Measurements from ENCODE around the gene KMT2D.
A peak's percentile ranks its signal among the peaks of the same experiment; 100 is the strongest.

KMT2D gene, protein sequence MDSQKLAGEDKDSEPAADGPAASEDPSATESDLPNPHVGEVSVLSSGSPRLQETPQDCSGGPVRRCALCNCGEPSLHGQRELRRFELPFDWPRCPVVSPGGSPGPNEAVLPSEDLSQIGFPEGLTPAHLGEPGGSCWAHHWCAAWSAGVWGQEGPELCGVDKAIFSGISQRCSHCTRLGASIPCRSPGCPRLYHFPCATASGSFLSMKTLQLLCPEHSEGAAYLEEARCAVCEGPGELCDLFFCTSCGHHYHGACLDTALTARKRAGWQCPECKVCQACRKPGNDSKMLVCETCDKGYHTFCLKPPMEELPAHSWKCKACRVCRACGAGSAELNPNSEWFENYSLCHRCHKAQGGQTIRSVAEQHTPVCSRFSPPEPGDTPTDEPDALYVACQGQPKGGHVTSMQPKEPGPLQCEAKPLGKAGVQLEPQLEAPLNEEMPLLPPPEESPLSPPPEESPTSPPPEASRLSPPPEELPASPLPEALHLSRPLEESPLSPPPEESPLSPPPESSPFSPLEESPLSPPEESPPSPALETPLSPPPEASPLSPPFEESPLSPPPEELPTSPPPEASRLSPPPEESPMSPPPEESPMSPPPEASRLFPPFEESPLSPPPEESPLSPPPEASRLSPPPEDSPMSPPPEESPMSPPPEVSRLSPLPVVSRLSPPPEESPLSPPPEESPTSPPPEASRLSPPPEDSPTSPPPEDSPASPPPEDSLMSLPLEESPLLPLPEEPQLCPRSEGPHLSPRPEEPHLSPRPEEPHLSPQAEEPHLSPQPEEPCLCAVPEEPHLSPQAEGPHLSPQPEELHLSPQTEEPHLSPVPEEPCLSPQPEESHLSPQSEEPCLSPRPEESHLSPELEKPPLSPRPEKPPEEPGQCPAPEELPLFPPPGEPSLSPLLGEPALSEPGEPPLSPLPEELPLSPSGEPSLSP (N-terminal part only)

DNA sequence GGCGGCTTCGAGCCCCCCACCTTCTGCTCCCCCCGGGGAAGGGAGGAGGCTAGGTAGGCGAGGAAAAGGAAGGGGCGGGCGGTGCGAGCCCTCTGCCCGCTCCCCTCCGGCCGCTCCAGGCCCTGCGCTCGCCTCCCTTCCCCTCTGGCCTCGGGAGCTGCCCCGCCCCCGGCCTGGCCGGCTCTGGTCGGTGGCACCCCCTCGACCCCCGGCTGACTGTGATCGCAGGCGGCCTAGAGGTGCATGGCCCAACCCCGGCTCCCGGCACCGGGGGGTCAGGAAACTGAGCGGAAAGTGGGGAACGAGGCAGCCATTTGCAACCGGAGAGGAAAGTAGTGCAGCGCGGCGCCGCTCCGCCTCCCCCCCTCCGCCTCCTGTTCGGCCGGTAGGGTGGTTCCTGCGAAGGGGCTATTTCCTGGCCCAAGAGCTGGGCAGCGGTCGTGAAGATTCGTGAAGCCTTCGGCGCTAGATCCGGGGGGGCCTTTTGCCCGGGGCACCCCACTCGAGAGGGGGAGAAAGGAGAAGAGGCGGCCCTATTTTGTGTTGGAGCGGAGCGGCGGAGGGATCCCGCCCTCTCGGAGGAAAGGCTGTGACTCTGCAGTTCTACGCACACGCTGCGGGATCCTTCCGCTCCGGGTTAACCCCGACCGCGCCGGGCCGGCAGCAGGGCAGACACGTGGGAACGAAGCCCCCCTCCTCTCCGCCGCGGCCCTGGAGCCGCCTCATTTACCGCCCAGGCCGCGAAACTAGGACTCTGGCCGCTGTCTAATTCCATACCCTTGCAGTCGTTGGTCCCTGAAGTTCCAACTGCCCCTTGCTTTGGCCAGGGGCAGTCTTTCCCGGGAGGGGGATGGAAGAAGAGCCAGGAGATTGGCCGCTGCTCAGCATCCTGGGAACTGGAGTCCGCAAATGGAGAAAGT is at the start of gene KMT2D:
TSS of gene KMT2D (minus strand) at position 558 of the 920 bp plus-strand sequence. CDS start 5,470 bp downstream, outside the sequence.
- H3K36me3 ChIP-seq (ENCODE audit: insufficient read depth, low read length) = peaks cover 3% of the 10 kb centered on the region; the same call in 1 of the 2 replicates
- peak within 1 kb of the TSS; percentile 95 for H3K4me3 ChIP-seq
- DNase-seq (ENCODE audit: low read depth, low spot score) = peak; percentile 78
- peak within 1 kb of the TSS; percentile 97 for H3K27ac ChIP-seq
- H3K9ac ChIP-seq (ENCODE audit: insufficient read length) = peak within 1 kb of the TSS; percentile 98
- peak; percentile 83 for TF ChIP-seq POLR2AphosphoS5 (IDR thresholded peaks at IDR 0.05; ENCODE audit: borderline replicate concordance, low read depth, low read length)
- TF ChIP-seq EZH2 (IDR thresholded peaks at IDR 0.05) = no peak
- H3K9me3 ChIP-seq (ENCODE audit: low read depth, low read length) = no peaks in the 10 kb centered on the region

DNA sequence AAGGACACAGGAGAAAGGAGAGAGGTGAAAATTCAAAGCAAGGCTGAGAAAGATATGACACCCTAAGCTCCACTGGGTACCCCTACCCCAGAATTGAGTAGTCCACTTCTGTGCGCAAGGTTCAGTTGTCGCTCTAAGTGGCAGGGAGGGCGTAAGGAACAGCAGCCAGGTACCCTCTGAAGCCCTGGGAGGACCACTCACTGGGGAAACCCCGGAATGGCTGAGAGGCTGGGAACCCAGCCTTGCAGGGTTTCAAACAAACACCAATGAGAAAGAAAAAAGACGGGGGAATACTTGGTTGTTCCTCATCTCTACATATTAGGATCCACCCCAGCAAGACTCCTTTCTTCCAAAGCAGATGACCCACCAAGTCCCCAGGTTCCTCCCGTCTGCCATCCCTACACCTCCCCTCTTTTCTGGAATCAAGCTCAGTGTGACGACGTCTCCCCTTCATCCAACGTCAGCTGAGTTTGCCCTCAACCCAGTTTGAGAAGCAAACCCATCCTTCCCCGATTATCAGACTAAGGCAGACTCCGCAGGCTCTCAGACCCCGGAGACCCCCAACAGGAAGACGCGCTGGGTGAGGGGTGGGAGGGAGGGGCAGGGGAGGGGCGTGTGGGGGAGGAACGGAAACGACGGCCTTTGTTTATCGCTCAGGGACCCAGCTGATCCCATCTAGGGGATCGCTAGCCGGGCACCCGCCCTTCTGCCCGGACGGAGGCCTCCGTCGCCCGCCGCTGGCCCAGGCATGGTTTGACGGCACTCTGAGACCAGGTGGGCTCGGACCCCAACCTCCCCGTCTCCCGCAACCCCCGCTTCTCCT is 49.3 kb upstream of the KMT2D start:
- TF ChIP-seq POLR2AphosphoS5 (IDR thresholded peaks at IDR 0.05; ENCODE audit: borderline replicate concordance, low read depth, low read length) = no peak
- TF ChIP-seq FOXP2 (optimal IDR thresholded peaks at IDR 0.05; ENCODE audit: control extremely low read depth, extremely low read length, insufficient read depth) = no peak
- no peak for TF ChIP-seq EZH2 (IDR thresholded peaks at IDR 0.05)
- Histone ChIP-seq H3K36me3 (ENCODE audit: insufficient read depth, low read length) (peaks cover 6% of the 10 kb centered on the region; the same call in 1 of the 2 replicates), H3K27ac (peak overlapping the region; percentile 42; the same call in 1 of the 2 replicates), H3K9me3 (ENCODE audit: low read depth, low read length) (no peaks in the 10 kb centered on the region), H3K9ac (ENCODE audit: insufficient read length) (peak overlapping the region; percentile 97), H3K4me3 (peak overlapping the region; percentile 99)
- DNase-seq (ENCODE audit: low read depth, low spot score) = no peak

DNA sequence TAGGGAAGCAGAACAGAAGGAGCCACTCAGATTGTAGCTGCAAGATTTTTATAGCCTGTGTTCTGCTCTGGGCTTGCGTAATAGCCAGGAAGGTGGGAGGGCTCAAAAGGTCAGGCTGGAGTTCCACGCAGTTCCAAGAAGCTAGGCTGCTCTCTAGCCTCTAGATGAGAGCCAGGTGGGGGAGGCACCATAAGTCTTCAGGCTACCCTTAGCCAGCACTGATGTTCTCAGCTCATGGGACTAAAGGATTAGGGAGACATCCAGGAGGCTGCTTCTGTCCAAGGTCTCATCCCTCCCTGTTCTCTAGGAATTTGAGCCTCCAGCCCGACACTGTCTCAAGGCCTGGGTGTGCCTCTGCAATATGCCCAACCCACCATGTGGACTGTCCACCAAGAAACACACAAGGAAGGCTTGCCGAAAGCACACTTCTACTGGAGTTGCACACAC is 48.4 kb upstream of the KMT2D start:
- TF ChIP-seq POLR2AphosphoS5 (IDR thresholded peaks at IDR 0.05; ENCODE audit: borderline replicate concordance, low read depth, low read length) (no peak), FOXP2 (optimal IDR thresholded peaks at IDR 0.05; ENCODE audit: control extremely low read depth, extremely low read length, insufficient read depth) (no peak), EZH2 (IDR thresholded peaks at IDR 0.05) (no peak)
- no peak for DNase-seq (ENCODE audit: low read depth, low spot score)
- Histone ChIP-seq H3K9ac (ENCODE audit: insufficient read length) (no peak overlapping the region), H3K4me3 (peak overlapping the region; percentile 99), H3K9me3 (ENCODE audit: low read depth, low read length) (no peaks in the 10 kb centered on the region), H3K27ac (no peak overlapping the region), H3K36me3 (ENCODE audit: insufficient read depth, low read length) (peaks cover 9% of the 10 kb centered on the region; the same call in 1 of the 2 replicates)

DNA sequence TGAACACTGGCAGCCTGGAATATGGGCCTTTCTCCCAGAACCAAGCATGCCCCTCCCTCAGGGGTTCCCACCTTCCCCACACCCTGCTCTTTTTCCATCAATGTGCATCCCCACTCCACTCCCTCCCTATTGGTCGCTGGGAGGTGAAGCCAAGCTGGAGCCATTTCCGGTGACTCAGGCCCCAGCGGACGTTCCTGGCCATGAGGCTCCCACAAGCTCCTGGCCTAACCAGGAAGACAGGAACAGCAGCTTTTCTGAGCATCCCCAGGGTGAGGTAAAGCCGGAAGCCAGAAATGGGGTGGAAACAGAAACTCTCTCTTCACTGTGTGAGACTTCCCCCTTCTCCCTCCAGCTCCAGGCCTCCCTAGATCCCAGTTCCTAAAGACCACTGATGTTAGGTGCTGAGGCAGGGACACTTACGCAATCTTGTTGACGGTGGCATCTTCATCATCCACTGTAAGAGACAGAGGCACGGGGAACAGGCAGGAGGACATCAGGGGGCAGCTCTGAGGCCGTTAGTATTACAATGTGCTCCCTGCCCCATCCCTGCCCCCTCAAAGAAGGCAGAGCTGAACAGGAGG is 45.0 kb upstream of the KMT2D start:
- no peak overlapping the region for H3K4me3 ChIP-seq
- DNase-seq (ENCODE audit: low read depth, low spot score) = no peak
- H3K27ac ChIP-seq = no peak overlapping the region
- no peak overlapping the region for H3K9ac ChIP-seq (ENCODE audit: insufficient read length)
- H3K9me3 ChIP-seq (ENCODE audit: low read depth, low read length) = no peaks in the 10 kb centered on the region
- TF ChIP-seq POLR2AphosphoS5 (IDR thresholded peaks at IDR 0.05; ENCODE audit: borderline replicate concordance, low read depth, low read length) (no peak), FOXP2 (optimal IDR thresholded peaks at IDR 0.05; ENCODE audit: control extremely low read depth, extremely low read length, insufficient read depth) (no peak), EZH2 (IDR thresholded peaks at IDR 0.05) (no peak)
- peaks cover 31% of the 10 kb centered on the region; the same call in 1 of the 2 replicates for H3K36me3 ChIP-seq (ENCODE audit: insufficient read depth, low read length)

DNA sequence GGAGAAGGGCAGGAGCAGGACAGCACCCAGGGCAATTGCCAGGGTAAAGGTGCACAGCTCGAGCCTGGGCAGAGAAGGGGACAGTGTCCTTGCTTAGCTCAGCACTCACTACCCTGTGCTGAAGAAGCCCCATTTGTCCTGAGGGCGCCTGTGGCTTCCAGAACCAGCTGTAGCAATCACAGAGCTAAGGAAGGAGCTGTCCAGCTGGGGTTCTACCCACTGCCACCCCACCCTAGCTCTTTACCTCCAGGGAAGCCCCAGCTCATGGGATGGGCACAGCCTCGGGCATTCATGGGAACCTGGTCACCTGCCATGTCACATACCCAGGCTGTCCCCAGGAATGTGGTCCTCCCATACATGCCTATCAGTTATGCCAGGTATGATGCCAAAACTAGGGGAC is 44.2 kb upstream of the KMT2D start:
- peaks cover 37% of the 10 kb centered on the region; the same call in 1 of the 2 replicates for H3K36me3 ChIP-seq (ENCODE audit: insufficient read depth, low read length)
- TF ChIP-seq FOXP2 (optimal IDR thresholded peaks at IDR 0.05; ENCODE audit: control extremely low read depth, extremely low read length, insufficient read depth) = no peak
- TF ChIP-seq EZH2 (IDR thresholded peaks at IDR 0.05) = no peak
- no peak for TF ChIP-seq POLR2AphosphoS5 (IDR thresholded peaks at IDR 0.05; ENCODE audit: borderline replicate concordance, low read depth, low read length)
- H3K27ac ChIP-seq = no peak overlapping the region
- H3K9me3 ChIP-seq (ENCODE audit: low read depth, low read length) = no peaks in the 10 kb centered on the region
- no peak overlapping the region for H3K9ac ChIP-seq (ENCODE audit: insufficient read length)
- no peak overlapping the region for H3K4me3 ChIP-seq
- no peak for DNase-seq (ENCODE audit: low read depth, low spot score)

DNA sequence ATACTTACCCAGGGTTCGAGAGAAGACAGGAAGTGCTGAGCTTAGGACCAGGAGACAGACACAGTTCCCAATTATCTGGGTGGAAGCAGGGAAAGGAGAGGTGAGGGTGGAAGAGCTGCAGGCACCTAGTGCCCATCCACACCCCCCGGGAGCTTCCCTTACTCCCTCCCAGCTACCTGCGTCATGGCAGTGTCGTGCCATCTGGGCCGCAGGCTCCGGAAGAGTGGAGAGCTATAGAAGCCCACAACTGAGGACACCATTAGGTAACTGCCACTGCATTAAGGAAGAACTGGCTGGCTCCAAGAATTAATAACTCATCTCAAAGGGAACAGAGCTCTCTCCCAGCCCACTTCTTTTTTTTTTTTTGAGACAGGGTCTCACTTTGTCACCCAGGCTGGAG is 39.8 kb upstream of the KMT2D start:
- H3K9ac ChIP-seq (ENCODE audit: insufficient read length) = no peak overlapping the region
- no peak overlapping the region for H3K27ac ChIP-seq
- no peak for DNase-seq (ENCODE audit: low read depth, low spot score)
- no peak overlapping the region for H3K4me3 ChIP-seq
- H3K36me3 ChIP-seq (ENCODE audit: insufficient read depth, low read length) = peaks cover 33% of the 10 kb centered on the region; the same call in 1 of the 2 replicates
- H3K9me3 ChIP-seq (ENCODE audit: low read depth, low read length) = no peaks in the 10 kb centered on the region
- TF ChIP-seq FOXP2 (optimal IDR thresholded peaks at IDR 0.05; ENCODE audit: control extremely low read depth, extremely low read length, insufficient read depth) (no peak), EZH2 (IDR thresholded peaks at IDR 0.05) (no peak), POLR2AphosphoS5 (IDR thresholded peaks at IDR 0.05; ENCODE audit: borderline replicate concordance, low read depth, low read length) (no peak)

Data from SK-N-MC (cell line).